ENCODE results near the gene FRRS1. TPM values are rescaled to one million over a fixed set of nuclear protein-coding genes. Genes with fewer than 3 reads are reported as not detected.

The FRRS1 gene
- total RNA-seq, 6 experiments from 2014 or later = 0.22 to 1.1 (median 0.41) TPM

DNA sequence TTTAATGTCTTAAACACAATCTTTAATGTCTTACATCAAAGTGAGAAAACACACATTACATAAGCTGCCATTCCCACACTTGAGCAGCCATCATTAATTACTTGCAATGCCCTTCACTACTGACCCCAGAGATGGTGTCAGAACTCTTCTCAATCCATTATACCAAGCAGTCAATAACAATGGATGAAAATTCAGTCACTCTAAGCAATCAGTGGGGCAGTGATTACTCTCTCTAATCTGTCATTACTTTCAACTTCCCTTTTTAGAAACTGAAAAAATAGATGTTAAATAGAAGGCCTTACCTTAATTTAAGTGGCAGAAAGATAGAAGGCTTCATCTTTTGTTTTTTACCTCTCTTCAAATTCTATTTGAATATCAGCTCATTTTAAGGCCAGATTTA is 9.7 kb upstream of the FRRS1 start:
- no peaks in the 10 kb centered on the region for H3K9me3 Mint-ChIP-seq
- TF ChIP-seq, protein P1, sequence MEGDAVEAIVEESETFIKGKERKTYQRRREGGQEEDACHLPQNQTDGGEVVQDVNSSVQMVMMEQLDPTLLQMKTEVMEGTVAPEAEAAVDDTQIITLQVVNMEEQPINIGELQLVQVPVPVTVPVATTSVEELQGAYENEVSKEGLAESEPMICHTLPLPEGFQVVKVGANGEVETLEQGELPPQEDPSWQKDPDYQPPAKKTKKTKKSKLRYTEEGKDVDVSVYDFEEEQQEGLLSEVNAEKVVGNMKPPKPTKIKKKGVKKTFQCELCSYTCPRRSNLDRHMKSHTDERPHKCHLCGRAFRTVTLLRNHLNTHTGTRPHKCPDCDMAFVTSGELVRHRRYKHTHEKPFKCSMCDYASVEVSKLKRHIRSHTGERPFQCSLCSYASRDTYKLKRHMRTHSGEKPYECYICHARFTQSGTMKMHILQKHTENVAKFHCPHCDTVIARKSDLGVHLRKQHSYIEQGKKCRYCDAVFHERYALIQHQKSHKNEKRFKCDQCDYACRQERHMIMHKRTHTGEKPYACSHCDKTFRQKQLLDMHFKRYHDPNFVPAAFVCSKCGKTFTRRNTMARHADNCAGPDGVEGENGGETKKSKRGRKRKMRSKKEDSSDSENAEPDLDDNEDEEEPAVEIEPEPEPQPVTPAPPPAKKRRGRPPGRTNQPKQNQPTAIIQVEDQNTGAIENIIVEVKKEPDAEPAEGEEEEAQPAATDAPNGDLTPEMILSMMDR (IDR thresholded peaks at IDR 0.05) = no peak
- H3K27me3 Mint-ChIP-seq (ENCODE audit: insufficient read depth) = no peaks in the 10 kb centered on the region; the same call in 1 of the 2 replicates
- DNase-seq = no peak
- no peaks in the 10 kb centered on the region for H3K36me3 Mint-ChIP-seq (ENCODE audit: low read depth)
- H3K27ac Mint-ChIP-seq = no peak overlapping the region
- H3K4me1 Mint-ChIP-seq (ENCODE audit: low read depth) = no peaks in the 10 kb centered on the region
- no peak overlapping the region for H3K4me3 Mint-ChIP-seq

DNA sequence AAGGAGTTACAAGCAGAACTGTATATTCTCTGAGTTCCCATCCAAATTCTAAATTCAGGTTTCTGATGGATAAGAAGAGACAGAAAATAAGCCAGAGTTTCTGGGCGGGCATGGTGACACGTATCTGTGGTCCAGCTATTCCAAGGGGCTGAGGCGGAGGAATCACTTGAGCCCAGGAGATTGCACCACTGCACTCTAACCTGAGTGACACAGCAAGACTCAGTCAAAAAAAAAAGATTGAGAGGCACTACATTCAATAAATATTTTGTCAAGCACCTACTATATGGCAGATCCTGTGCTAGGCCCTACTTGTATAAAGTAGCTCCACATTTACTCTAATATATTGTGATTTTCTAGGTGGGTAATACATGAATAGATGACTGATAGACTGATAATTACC is 6.4 kb upstream of the FRRS1 start:
- TF ChIP-seq, protein P1 (IDR thresholded peaks at IDR 0.05) = no peak
- no peak overlapping the region for H3K4me3 Mint-ChIP-seq
- no peak overlapping the region for H3K27ac Mint-ChIP-seq
- no peak for DNase-seq
- H3K4me1 Mint-ChIP-seq (ENCODE audit: low read depth) = no peaks in the 10 kb centered on the region
- no peaks in the 10 kb centered on the region; the same call in 1 of the 2 replicates for H3K27me3 Mint-ChIP-seq (ENCODE audit: insufficient read depth)
- no peaks in the 10 kb centered on the region for H3K36me3 Mint-ChIP-seq (ENCODE audit: low read depth)
- H3K9me3 Mint-ChIP-seq = no peaks in the 10 kb centered on the region

DNA sequence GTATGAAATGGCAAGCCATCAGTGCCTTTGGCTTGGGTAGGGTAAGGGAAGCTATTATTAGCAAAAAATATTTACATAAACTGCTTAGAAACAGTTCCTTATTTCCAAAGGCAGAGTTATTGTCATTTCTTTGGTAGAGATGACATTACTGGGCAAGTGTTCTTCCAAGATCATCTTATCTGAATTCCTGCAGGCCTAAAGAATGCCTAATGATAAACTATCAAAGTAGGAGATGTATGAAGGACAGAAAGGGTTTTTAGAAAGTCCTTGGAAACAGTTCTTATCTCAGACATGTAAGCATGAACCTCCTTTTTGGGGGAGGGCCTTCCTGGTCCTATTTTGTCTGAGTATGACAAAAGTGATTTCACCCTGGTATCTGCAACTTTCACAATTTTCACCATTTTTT is 5.1 kb upstream of the FRRS1 start:
- DNase-seq = no peak
- no peaks in the 10 kb centered on the region for H3K36me3 Mint-ChIP-seq (ENCODE audit: low read depth)
- H3K4me1 Mint-ChIP-seq (ENCODE audit: low read depth) = peaks cover 2% of the 10 kb centered on the region; the same call in 1 of the 2 replicates
- H3K27ac Mint-ChIP-seq = no peak overlapping the region
- no peak overlapping the region for H3K4me3 Mint-ChIP-seq
- TF ChIP-seq, protein P1 (IDR thresholded peaks at IDR 0.05) = no peak
- H3K27me3 Mint-ChIP-seq (ENCODE audit: insufficient read depth) = peaks cover 2% of the 10 kb centered on the region; the same call in 1 of the 2 replicates
- H3K9me3 Mint-ChIP-seq = no peaks in the 10 kb centered on the region

DNA sequence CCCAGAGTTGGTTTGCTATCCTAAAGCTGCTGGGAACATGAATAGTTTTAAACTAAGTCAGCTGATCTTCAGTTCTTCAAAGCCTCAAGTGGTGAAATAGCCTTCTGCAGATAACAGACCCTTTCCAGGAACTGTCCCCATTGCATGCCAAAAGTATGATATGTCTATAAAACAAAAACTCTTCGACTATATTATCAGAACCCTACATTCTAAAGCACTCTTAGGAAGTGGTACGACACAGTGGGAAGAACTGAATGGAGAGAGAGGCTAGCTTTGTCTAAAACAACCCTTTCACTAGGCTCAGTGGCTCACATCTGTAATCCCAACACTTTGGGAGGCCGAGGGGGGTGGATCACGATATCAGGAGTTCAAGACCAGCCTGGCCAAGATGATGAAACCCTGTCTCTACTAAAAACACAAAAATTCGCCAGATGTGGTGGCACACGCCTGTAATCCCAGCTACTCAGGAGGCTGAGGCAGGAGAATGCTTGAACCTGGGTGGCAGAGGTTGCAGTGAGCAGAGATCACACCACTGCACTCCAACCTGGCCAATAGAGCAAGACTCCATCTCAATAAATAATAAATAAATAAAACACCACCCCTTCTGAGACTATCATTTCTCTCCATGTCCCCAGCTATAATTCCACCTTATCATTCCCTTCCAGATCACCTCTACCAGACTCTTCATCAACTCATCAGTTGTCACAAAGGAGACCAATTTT is 2.2 kb upstream of the FRRS1 start:
- Mint-ChIP-seq H3K36me3 (ENCODE audit: low read depth) (no peaks in the 10 kb centered on the region), H3K4me1 (ENCODE audit: low read depth) (peaks cover 7% of the 10 kb centered on the region; the same call in 1 of the 2 replicates), H3K27ac (no peak overlapping the region), H3K27me3 (ENCODE audit: insufficient read depth) (peaks cover 2% of the 10 kb centered on the region), H3K4me3 (no peak overlapping the region), H3K9me3 (no peaks in the 10 kb centered on the region)
- no peak for DNase-seq
- TF ChIP-seq, protein P1 (IDR thresholded peaks at IDR 0.05) = no peak

DNA sequence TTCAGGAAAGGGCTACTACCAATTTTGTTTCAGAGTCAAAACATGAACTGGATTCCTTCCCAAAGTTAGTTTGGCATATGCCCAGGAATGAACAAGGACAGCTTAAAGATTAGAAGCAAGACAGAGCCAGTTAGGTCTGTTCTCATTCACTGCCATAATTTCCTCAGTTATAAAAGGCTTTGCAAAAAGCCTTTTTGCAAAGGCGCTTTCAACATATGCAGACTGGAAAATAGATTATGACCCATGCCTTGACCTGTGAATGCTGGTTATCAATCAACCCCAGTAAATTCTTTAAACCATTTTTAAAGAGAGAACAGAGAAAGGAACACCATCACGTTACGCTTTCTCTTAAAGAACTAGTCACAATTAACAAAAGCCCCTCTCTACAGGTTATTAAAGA is 1.7 kb upstream of the FRRS1 start:
- no peak overlapping the region for H3K4me3 Mint-ChIP-seq
- H3K9me3 Mint-ChIP-seq = no peaks in the 10 kb centered on the region
- no peaks in the 10 kb centered on the region for H3K36me3 Mint-ChIP-seq (ENCODE audit: low read depth)
- no peak overlapping the region for H3K27ac Mint-ChIP-seq
- TF ChIP-seq, protein P1 (IDR thresholded peaks at IDR 0.05) = no peak
- H3K4me1 Mint-ChIP-seq (ENCODE audit: low read depth) = peaks cover 7% of the 10 kb centered on the region; the same call in 1 of the 2 replicates
- no peak for DNase-seq
- peaks cover 5% of the 10 kb centered on the region for H3K27me3 Mint-ChIP-seq (ENCODE audit: insufficient read depth)
